Activated T-helper 2 cell treated with anti-CD3 and anti-CD28 coated beads, Interferon-gamma antibody, Interleukin-2, Interleukin-4, amounts not matched to agents 10 μg/mL and 5 μg/mL and 100 μg/mL, durations not matched to agents 14 hours and 24 hours and 36 hours (primary cell): Measurements from ENCODE around the gene TMA7. TPM values are rescaled to one million over a fixed set of nuclear protein-coding genes. Genes with fewer than 3 reads are reported as not detected.
"Not testable (repeated sequence)": the region's sequence is repeated elsewhere in the genome, so short reads cannot be mapped to it uniquely, and the experiment has no call there.

Source experiments
- DNase-seq: peaks from one replicate; pipeline ENCODE4 v3.0.0; 2021; ENCODE audit warnings: low spot score
- H3K27ac Mint-ChIP-seq: one replicate; pipeline ENCODE4 v1.8.0; 2021; ENCODE audit warnings: mixed read lengths
- H3K27me3 Mint-ChIP-seq: one replicate; pipeline ENCODE4 v1.8.0; 2021; ENCODE audit warnings: low read depth, mixed read lengths
- H3K36me3 Mint-ChIP-seq: one replicate; pipeline ENCODE4 v1.8.0; 2021; ENCODE audit warnings: low read depth, mixed read lengths
- H3K4me1 Mint-ChIP-seq: one replicate; pipeline ENCODE4 v1.8.0; 2021; ENCODE audit warnings: low read depth, mixed read lengths
- H3K4me3 Mint-ChIP-seq: one replicate; pipeline ENCODE4 v1.8.0; 2021; ENCODE audit warnings: low read depth, mild to moderate bottlenecking, moderate library complexity, mixed read lengths
- H3K9me3 Mint-ChIP-seq: one replicate; pipeline ENCODE4 v1.8.0; 2021; ENCODE audit warnings: mixed read lengths
- intact Hi-C: fragments of 100-400 bp; cut with micrococcal nuclease; formaldehyde crosslinking; loops from one replicate; pipeline ENCODE4 v1.15.1; 2023
- total RNA-seq: library from RNA; stranded (reverse); gene quantifications from 2 replicates; pipeline ENCODE4 v1.2.3, GENCODE V29; 2022

Gene TMA7
- 270 and 289 TPM in 2 replicates for total RNA-seq

DNA sequence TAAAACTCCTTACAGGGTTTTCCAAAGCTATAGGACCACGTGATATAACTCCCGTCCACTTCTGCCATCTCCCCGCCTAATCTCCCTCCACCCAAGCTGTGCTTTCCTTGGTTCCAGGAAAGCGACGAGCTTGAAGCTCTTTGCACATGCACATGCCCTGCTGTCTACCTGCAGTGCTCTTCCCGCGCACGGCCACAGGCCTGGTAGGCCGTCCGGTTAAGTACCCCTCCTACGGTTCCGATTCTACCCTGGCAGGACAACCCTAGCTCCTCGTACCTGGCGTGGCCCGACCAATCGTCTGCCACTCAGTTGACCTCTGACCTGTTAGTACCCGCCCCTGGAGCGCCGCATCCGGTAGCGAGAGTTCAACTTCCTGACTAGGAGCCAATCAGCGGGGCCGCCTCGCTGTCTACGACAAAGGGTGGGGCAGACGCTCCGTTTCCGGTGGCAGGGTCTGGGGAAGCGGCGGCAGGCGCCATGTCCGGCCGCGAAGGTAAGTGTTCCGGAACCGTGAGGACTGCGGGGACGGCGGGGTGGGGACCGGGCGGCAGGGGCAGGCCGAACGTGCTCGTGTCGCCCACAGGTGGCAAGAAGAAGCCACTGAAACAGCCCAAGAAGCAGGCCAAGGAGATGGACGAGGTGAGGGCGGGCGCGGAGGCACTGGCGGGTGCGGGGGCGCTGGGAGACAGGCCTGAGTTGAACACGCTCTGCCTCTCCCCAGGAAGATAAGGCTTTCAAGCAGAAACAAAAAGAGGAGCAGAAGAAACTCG lies at the start of gene TMA7, which contains the start of gene CCDC51:
Gene TMA7, plus strand, starts transcription at position 438 of the 770 bp plus-strand sequence. Its CDS starts 40 bp downstream, at position 478.
Gene CCDC51, minus strand, starts transcription at position 300 of the 770 bp plus-strand sequence. CDS start 4,991 bp downstream, outside the sequence.
- intact Hi-C loops: loop anchor here (1.0 to 5.0 kb wide), 3 partner anchors 139 to 253 kb away; partner anchors contain the start of genes CDC25A and NME6

DNA sequence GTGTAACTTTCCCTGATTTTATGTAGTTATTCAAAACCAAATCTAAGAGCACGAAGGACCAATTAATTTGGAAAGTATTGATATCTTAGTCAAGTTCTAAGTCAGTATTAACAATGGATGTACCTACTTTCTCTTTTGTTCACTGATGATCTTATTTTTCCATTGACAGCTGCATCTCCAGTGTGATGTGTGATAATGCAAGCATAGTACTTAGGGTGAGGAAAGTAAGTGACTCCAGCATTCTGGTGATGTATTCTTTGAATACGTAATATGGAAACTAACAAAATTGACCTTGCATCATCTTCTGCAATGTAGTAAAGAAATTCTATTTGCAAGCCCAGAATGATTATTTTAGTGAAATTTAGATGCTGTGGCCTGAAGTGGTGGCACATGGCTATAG lies 45.7 kb upstream of the TMA7 start:
- intact Hi-C loops: no loop called here
- no peak for DNase-seq
- no peak overlapping the region for H3K4me3 Mint-ChIP-seq
- H3K27me3 Mint-ChIP-seq: peaks cover 24% of the 10 kb centered on the region
- H3K36me3 Mint-ChIP-seq: no peaks in the 10 kb centered on the region
- H3K27ac Mint-ChIP-seq: no peak overlapping the region
- H3K9me3 Mint-ChIP-seq: no peaks in the 10 kb centered on the region
- no peaks in the 10 kb centered on the region for H3K4me1 Mint-ChIP-seq

More for the DNA sequence above, at the start of gene TMA7, which contains the start of gene CCDC51:
- Mint-ChIP-seq H3K4me1 (peaks cover 20% of the 10 kb centered on the region), H3K27me3 (no peaks in the 10 kb centered on the region), H3K9me3 (no peaks in the 10 kb centered on the region), H3K27ac (peak within 1 kb of the TSS; percentile 90), H3K36me3 (peaks cover 49% of the 10 kb centered on the region), H3K4me3 (peak within 1 kb of the TSS; percentile 97)
- DNase-seq: peak; percentile 98

DNA sequence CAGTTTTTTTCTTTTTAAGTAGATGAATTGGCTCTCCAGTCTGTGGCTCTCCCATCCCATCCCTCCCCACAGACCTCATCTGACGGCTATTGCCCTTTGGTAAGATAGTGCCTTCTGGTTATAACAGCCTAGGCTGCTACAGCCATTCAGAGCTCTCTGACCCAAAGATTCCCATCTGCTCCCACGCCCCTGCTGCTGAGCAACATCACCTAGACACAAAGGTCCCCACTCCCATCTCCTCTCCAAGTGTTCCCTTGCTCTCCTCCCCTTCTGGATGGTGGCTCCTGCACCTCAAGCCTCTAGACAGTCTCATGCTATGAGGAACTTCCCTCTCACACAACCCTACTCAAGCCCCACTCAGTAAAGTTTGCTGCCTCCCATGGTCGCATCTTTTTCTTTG lies 44.3 kb upstream of the TMA7 start:
- H3K9me3 Mint-ChIP-seq: no peaks in the 10 kb centered on the region
- H3K4me3 Mint-ChIP-seq: no peak overlapping the region
- no peaks in the 10 kb centered on the region for H3K4me1 Mint-ChIP-seq
- H3K36me3 Mint-ChIP-seq: no peaks in the 10 kb centered on the region
- peaks cover 17% of the 10 kb centered on the region for H3K27me3 Mint-ChIP-seq
- no peak for DNase-seq
- no peak overlapping the region for H3K27ac Mint-ChIP-seq
- intact Hi-C loops: no loop called here

DNA sequence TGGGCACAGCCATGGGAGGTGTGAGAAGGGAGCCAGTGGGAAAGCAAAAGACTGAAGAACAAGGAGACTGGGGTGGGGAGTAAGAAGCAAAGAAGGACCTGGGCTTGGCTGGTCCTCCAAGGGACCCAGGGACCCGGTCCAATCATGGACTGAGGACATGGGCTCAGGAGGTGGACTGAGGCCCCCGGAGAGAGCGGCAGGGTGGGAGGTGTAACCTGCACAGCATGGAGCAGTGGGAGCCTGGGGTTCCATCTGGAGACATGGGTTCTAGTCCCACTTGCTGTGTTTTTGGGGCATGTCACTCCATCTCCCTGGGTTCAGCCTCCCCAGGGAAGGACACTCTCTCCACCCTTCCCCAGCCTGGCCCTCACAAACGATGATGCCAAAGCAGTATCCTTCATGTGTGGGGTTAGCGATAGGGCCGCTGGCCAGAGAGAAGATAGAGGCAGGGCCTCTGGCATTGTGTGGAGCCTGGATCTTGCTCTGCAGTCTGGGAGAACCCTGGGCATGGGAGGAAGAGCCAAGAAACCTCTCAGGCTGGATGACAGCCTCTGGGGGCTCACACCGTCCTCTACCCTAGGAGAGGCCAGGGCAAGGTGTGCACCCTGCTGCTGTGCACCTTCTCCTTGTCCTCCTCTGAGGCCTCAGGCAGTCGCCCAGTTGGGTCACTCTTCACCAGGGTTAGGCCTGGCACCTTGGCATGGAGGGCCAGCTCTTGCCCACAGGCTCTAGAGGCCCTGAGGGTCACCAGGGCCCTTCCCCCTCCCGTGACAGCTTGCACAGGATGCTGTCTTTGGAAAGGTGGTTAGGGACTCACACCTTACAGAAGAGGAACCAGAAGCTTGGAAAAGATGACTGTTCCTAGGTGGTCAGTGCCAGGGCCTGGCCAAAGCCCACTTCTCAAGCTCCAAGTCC lies 42.0 kb upstream of the TMA7 start:
- no peaks in the 10 kb centered on the region for H3K4me1 Mint-ChIP-seq
- DNase-seq: no peak
- H3K4me3 Mint-ChIP-seq: no peak overlapping the region
- H3K9me3 Mint-ChIP-seq: no peaks in the 10 kb centered on the region
- no peaks in the 10 kb centered on the region for H3K36me3 Mint-ChIP-seq
- intact Hi-C loops: no loop called here
- H3K27me3 Mint-ChIP-seq: peaks cover 5% of the 10 kb centered on the region
- no peak overlapping the region for H3K27ac Mint-ChIP-seq

DNA sequence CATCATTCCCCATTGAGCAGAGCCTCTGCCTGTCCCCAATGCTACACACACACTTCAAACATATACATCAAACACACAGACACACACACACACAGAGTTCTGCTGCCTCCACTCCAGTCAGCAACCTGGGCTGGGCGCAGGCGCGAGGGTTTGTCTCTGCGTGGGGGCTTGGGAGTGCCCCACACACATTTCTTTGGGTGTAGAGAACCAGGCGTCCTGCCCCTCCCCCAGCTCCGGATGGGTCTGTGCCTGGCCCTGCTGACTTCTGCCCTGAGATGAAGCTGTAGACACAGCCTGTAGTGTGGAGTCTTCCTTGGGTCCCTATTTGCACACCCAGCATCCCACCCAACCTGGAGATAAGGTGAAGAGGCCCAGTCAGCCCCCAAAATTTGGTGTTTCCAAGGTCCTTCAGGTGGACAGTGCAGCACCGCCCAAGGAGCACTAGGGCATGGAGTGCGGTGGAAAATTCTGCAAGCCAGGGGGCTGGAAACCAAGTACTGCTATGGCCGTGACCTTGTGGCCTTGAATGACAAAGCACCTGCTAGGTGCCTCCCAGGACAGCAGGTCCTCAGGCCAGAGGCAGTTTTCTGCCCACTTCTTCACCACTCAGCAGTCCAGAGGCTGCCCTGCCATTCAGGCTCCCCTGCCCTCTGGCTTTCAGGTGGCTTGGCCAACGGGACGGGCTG lies 41.2 kb upstream of the TMA7 start:
- Mint-ChIP-seq H3K4me3 (no peak overlapping the region), H3K9me3 (no peaks in the 10 kb centered on the region), H3K27ac (no peak overlapping the region), H3K4me1 (no peaks in the 10 kb centered on the region), H3K36me3 (no peaks in the 10 kb centered on the region), H3K27me3 (peaks cover 2% of the 10 kb centered on the region)
- intact Hi-C loops: no loop called here
- DNase-seq: no peak

DNA sequence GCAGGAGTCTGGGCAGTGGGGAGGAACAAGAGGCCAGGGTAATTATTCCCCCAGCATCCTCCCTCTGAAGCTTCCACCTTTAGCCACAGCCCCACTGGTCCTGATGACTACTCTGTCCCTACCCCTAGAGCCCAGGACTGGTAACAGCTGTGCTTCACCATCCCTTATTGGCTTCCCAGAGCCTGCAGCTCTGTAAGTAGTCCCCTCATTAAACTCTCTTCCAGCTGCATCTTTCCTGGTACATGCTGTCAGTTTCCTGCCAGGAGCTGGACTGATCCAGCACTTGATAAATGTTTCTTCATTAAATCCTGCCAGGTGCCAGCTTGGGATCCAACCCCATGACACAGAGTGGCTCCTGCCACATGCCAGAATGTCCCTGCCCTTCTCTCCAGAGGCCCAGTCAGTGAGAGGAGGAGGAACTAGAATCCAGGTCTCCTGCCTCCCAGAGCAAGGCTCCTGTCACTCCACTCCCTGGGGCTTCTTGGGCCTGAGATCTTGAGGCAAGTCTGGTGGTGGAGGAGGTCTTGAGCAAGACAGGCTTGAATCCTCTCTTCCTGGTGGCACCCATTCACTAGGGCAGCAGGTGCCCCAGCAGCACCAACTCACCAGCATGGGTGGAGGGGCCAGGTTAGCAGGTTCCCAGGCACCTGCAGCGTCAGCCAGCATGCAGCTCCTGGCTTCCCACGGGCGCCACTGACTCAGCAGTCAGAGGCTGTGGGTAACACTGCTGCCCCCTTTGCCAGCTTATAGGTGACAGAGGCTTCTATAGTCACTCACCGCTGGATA lies 40.5 kb upstream of the TMA7 start:
- intact Hi-C loops: loop anchor here (2.0 to 5.0 kb wide), 2 partner anchors 149 to 238 kb away; partner anchors contain the start of gene SLC26A6
- H3K9me3 Mint-ChIP-seq: no peaks in the 10 kb centered on the region
- no peaks in the 10 kb centered on the region for H3K4me1 Mint-ChIP-seq
- no peak overlapping the region for H3K4me3 Mint-ChIP-seq
- H3K36me3 Mint-ChIP-seq: no peaks in the 10 kb centered on the region
- H3K27me3 Mint-ChIP-seq: peaks cover 2% of the 10 kb centered on the region
- H3K27ac Mint-ChIP-seq: no peak overlapping the region
- peak; percentile 6 for DNase-seq

DNA sequence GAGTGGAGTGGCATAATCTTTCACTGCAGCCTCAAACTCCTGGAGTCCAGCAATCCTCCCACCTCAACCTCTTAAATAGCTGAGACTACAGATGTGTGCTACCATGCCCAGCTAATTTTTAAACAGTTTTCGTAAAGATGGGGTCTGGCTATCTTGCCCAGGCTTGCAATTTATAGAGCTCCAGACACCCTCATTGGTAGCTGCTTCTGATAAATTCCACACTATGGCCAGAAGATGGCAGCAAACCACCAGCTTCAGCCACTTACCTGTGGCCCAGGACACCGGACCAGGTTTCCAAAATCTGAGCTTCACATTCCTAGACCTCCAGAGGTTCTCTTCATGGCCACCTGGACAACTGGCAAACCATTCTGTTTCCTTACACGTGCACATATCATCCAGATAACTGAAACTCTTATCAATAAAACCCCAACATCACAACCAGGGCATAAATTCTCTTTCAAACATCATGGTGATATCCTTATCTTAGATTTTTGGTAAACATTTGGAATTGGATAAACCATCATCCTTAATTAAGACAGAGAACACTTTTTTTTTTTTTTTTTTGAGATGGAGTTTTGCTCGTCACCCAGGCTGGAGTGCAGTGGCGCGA lies 39.1 kb upstream of the TMA7 start:
- intact Hi-C loops: loop anchor here (1.0 to 5.0 kb wide), 3 partner anchors 35 to 236 kb away; partner anchors contain the start of gene SLC26A6
- no peak overlapping the region for H3K27ac Mint-ChIP-seq
- no peak overlapping the region for H3K4me3 Mint-ChIP-seq
- DNase-seq: peak; percentile 41
- H3K27me3 Mint-ChIP-seq: no peaks in the 10 kb centered on the region
- H3K9me3 Mint-ChIP-seq: no peaks in the 10 kb centered on the region
- no peaks in the 10 kb centered on the region for H3K4me1 Mint-ChIP-seq
- no peaks in the 10 kb centered on the region for H3K36me3 Mint-ChIP-seq

DNA sequence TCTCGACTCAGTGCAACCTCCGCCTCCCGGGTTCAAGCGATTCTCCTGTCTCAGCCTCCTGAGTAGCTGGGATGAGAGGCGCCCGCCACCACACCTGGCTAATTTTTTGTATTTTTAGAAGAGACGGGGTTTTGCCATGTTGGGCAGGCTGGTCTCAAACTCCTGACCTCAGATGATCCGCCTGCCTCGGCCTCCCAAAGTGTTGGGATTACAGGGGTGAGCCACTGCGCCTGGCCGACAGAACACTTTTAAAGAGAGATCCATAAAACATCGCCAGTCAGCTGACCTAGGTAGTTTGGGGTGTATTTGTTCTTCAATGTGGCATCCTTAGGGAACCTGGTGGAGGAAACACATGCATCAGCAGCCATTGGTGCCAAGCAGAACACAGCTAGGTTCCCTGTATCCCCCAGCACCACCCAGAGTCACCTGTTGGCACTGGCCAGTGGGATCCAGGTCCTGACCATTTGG lies 38.6 kb upstream of the TMA7 start:
- DNase-seq: not testable (repeated sequence)

DNA sequence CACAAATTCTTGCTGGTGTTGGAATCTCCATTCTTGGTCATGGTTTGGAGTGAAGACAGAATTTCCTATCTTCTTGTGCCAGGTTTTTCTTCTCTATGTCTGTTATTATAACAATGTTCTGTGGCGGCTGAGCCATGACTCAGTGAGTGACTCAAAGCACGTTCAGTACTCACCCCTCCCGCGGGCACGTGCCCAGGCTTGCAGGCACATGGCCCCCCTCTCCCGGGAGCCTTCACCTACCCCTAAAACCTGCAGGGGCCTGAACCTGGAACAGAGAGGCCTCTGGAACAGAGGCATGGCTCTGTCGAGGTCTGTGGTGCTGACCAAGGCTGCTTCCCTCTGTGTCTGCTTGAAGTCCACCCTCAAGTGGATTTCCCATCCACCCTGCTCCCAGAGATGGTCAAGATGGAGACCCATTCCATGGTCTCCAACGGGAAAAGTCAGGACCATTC lies 37.8 kb upstream of the TMA7 start:
- Mint-ChIP-seq H3K4me3 (no peak overlapping the region), H3K27me3 (no peaks in the 10 kb centered on the region), H3K36me3 (no peaks in the 10 kb centered on the region), H3K9me3 (no peaks in the 10 kb centered on the region), H3K27ac (no peak overlapping the region), H3K4me1 (no peaks in the 10 kb centered on the region)
- DNase-seq: peak; percentile 7
- intact Hi-C loops: loop anchor here (5.0 kb wide), 1 partner anchor 235 kb away; the partner anchor contains the start of gene SLC26A6

More for the DNA sequence above, 38.6 kb upstream of the TMA7 start:
- not testable (repeated sequence) for H3K4me1 Mint-ChIP-seq, H3K9me3 Mint-ChIP-seq, H3K27me3 Mint-ChIP-seq, H3K27ac Mint-ChIP-seq, H3K4me3 Mint-ChIP-seq, H3K36me3 Mint-ChIP-seq
- intact Hi-C loops: loop anchor here (1.0 to 5.0 kb wide), 3 partner anchors 35 to 236 kb away; partner anchors contain the start of gene SLC26A6

DNA sequence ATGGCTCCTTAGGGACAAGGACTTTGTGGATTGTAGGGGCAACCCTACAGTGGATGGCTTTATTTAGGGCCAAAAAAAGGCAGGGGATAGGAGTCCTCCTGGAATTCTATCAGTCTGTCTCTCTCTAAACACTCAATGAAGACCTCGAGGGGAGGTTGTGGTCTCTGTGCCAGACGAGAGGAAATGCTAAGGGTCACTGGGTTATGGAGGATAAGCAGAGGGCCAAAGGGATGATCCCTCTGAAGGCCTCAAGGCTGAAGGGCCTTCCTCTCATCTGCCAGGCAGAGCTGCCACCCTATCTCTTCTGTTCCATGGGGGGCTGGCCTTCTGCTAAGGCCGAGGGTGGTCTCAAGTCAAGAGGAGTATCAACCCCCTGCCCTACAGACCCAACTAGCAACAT lies 37.1 kb upstream of the TMA7 start:
- H3K36me3 Mint-ChIP-seq: no peaks in the 10 kb centered on the region
- H3K27me3 Mint-ChIP-seq: no peaks in the 10 kb centered on the region
- no peaks in the 10 kb centered on the region for H3K9me3 Mint-ChIP-seq
- no peak for DNase-seq
- H3K4me1 Mint-ChIP-seq: no peaks in the 10 kb centered on the region
- no peak overlapping the region for H3K27ac Mint-ChIP-seq
- intact Hi-C loops: loop anchor here (5.0 kb wide), 1 partner anchor 234 kb away; the partner anchor contains the start of gene SLC26A6
- H3K4me3 Mint-ChIP-seq: no peak overlapping the region
